NCI-H1048 (cell line): Measurements from ENCODE around the gene SALL4.

Experiments
- DNase-seq: peaks from one replicate; lab custom pipeline; 2025; lab: John Stamatoyannopoulos, UW

The SALL4 gene

DNA sequence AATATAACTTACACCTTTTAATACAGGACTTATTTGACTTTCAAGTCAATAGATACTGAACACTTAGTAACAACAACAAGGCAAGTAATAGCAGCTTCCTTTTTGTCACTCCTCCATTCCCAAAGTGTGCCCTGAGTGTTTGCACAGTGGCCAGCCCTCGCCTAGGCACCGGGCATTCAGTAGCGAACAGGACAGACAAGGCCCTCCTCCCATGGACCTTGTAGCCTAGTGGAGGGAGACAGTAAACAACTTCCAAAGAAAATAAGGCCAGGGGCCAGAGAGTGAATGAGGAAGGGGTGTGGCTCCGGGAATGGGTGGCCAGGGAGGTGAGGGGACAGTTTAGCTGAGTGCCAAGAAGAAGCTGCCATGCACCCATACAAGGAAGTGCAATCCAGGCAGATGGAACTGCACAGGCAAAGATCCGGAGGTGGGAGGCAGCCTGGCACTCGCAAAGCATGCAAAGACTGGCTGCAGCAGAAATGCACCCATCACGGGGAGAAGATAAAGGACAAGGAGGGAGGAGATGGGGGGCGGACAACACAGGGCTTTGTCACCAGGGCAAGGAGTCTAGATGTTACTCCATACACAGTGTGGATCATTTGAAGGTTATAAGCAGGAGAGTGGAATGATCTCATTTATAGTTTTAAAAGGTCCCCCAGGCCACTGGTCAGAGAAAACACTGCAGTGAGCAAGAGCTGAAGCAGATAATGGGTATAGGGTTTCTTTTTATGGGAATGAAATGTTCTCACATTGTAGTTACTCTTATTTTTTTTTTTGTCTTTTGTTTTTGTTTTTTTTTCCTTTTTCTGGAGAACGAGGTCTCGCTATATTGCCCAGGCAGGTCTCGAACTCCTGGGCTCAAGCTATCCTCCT lies 66.4 kb downstream of the SALL4 start:
- DNase-seq: no peak

DNA sequence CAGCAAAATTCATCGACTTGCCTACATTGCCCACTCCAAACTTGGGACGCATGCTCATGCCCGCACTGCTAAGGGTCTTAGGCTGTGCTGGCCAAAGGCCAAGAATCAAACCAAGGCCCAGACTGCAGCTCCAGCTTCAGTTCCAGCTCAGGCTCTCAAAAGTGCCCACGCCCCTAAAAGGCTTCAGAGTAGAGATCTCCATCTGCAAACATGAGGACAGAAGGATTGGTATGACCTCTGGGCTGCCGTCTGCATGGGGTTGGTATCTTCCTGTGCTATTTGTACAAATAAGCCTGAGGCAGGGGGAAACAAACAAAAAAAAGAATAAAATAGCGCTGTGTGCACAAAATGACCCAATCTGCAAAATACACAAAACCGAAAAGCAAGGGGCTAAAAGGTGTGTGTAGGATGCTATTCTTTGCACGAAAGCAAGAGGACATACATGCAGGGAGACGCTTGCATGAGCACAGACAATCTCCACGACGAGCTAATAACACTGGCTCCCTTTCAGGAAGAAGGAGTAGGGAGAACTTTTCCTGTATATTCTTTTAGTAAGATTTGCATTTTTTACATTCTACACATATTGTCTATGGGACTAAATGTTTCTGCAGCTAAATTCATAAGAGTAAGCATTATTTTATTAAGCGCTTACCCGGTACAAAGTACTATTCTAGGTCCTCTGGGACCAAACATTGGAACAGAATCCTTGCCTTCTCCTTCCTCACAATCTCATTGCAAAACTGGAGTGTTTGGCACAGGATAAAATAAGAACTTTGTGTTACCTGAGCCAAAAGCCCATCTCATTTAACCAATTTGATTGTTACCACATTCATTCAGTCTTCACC lies 67.2 kb downstream of the SALL4 start:
- no peak for DNase-seq

DNA sequence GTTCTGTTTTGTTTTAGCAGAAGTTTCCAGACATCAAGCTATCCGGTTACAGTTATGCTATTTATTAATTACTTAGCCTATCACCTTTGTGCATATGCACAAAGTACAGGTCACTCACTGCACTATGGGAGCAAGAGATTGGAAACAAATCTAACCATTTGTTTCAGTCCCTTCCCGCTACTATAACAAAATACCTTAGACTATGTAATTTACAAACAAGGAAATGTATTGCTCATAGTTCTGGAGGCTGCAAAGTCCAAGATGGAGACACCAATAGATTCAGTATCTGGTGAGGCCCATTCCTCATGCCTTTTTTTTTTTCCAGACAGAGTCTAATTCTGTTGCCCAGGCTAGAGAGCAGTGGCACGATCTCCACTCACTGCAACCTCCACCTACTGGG lies 69.3 kb downstream of the SALL4 start:
- DNase-seq: no peak
